Type B pancreatic cell (in vitro differentiated cells): ENCODE data around the gene ADGRB3. TPM values are rescaled to one million over a fixed set of nuclear protein-coding genes. Genes with fewer than 3 reads are reported as not detected.

Source experiments
- DNase-seq: peaks from one replicate; pipeline ENCODE4 v3.0.0; 2021; ENCODE audit warnings: mixed read lengths; ENCODE audit not compliant: unreplicated experiment; ENCODE audit errors: extremely low spot score
- H3K27ac Mint-ChIP-seq: 2 replicates; pipeline ENCODE4 v1.8.0; 2021; ENCODE audit warnings: mild to moderate bottlenecking, mixed read lengths
- H3K27me3 Mint-ChIP-seq: 2 replicates; pipeline ENCODE4 v1.8.0; 2021; ENCODE audit warnings: mixed read lengths
- H3K36me3 Mint-ChIP-seq: 2 replicates; pipeline ENCODE4 v1.8.0; 2021; ENCODE audit warnings: mixed read lengths
- H3K4me1 Mint-ChIP-seq: one replicate; pipeline ENCODE4 v1.8.0; 2021; ENCODE audit warnings: mixed read lengths; ENCODE audit not compliant: unreplicated experiment
- H3K4me3 Mint-ChIP-seq: 2 replicates; pipeline ENCODE4 v1.8.0; 2021; ENCODE audit warnings: mild to moderate bottlenecking, mixed read lengths
- H3K9me3 Mint-ChIP-seq: 2 replicates; pipeline ENCODE4 v1.8.0; 2021; ENCODE audit warnings: mixed read lengths
- CTCF ChIP-seq: fragments of 200-600 bp; sonication (generic); conservative IDR thresholded peaks from 2 replicates; pipeline ENCODE4 v1.5.0; 2021; ENCODE audit warnings: antibody characterized with exemption, mild to moderate bottlenecking
- total RNA-seq: library from RNA; stranded (reverse); gene quantifications from 2 replicates; pipeline ENCODE4 v1.2.1, GENCODE V29; 2021; ENCODE audit warnings: low replicate concordance

Gene ADGRB3
- total RNA-seq, 1 donor from 2014 or later, result 2.0 TPM

DNA sequence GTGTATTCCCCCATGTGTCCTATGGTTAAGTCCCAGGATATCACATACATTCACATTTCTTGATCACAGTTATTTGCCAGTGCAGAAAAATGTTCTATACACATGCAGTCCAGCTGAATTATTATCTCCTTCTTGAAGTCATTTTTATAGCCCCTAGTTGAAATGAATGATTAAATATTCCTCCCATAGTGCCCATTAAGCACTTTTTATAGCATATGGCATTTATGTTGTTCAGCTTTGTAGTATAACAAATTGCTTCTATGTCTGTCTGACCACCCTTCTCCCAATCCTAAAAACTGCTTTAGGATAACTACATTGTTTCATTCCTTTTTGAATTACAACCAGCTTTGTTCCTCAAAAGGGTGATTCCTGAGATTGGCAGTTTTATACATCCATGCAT, 123.5 kb downstream of the ADGRB3 start:
- H3K36me3 Mint-ChIP-seq, result no peaks in the 10 kb centered on the region
- no peak overlapping the region for H3K27ac Mint-ChIP-seq
- H3K4me3 Mint-ChIP-seq, result no peak overlapping the region
- no peak for TF ChIP-seq CTCF
- H3K9me3 Mint-ChIP-seq, result no peaks in the 10 kb centered on the region
- no peaks in the 10 kb centered on the region for H3K27me3 Mint-ChIP-seq
- no peak for DNase-seq
- H3K4me1 Mint-ChIP-seq, result peaks cover 6% of the 10 kb centered on the region

DNA sequence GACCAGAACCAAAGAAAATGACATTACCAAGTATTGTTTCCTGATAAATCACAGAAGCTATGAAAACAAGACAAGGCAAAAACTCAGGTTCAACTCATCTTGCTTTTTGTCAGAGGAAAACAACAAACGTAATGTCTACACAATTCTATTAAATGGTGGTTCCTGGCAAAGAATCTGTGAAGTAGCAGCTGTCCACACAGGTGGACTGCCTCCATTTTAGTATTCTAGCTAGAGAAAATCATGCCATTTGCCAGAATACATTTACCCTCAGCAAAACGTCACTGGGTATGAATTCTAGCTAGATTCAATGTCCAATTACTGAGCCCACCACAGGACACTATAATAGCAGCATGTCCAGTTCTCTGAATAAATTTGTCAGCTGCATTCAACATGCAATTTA, 125.4 kb downstream of the ADGRB3 start:
- no peak for TF ChIP-seq CTCF
- Mint-ChIP-seq H3K4me1 (peaks cover under 1% of the 10 kb centered on the region), H3K27ac (no peak overlapping the region), H3K36me3 (no peaks in the 10 kb centered on the region), H3K4me3 (no peak overlapping the region), H3K27me3 (no peaks in the 10 kb centered on the region), H3K9me3 (no peaks in the 10 kb centered on the region)
- no peak for DNase-seq

- DNase-seq, result no peak
Observed at GRCh38 chr6:68760941-68761676, 126.0 kb downstream of the ADGRB3 start.

GRCh38 chr6:68761985-68762384, 126.9 kb downstream of the ADGRB3 start:
- DNase-seq, result no peak
- H3K36me3 Mint-ChIP-seq, result no peaks in the 10 kb centered on the region
- no peaks in the 10 kb centered on the region for H3K27me3 Mint-ChIP-seq
- TF ChIP-seq CTCF, result no peak
- H3K4me1 Mint-ChIP-seq, result no peaks in the 10 kb centered on the region
- H3K9me3 Mint-ChIP-seq, result no peaks in the 10 kb centered on the region
- H3K27ac Mint-ChIP-seq, result no peak overlapping the region
- no peak overlapping the region for H3K4me3 Mint-ChIP-seq

More at GRCh38 chr6:68760941-68761676, 126.0 kb downstream of the ADGRB3 start:
- Mint-ChIP-seq H3K27ac (no peak overlapping the region), H3K9me3 (no peaks in the 10 kb centered on the region), H3K4me1 (no peaks in the 10 kb centered on the region), H3K36me3 (no peaks in the 10 kb centered on the region), H3K4me3 (no peak overlapping the region), H3K27me3 (no peaks in the 10 kb centered on the region)
- no peak for TF ChIP-seq CTCF

- H3K27ac Mint-ChIP-seq, result no peak overlapping the region
- no peaks in the 10 kb centered on the region for H3K4me1 Mint-ChIP-seq
- H3K36me3 Mint-ChIP-seq, result no peaks in the 10 kb centered on the region
- DNase-seq, result no peak
- no peaks in the 10 kb centered on the region for H3K27me3 Mint-ChIP-seq
- no peak for TF ChIP-seq CTCF
- no peak overlapping the region for H3K4me3 Mint-ChIP-seq
- no peaks in the 10 kb centered on the region for H3K9me3 Mint-ChIP-seq
Observed at GRCh38 chr6:68771426-68771825, 136.3 kb downstream of the ADGRB3 start.

DNA sequence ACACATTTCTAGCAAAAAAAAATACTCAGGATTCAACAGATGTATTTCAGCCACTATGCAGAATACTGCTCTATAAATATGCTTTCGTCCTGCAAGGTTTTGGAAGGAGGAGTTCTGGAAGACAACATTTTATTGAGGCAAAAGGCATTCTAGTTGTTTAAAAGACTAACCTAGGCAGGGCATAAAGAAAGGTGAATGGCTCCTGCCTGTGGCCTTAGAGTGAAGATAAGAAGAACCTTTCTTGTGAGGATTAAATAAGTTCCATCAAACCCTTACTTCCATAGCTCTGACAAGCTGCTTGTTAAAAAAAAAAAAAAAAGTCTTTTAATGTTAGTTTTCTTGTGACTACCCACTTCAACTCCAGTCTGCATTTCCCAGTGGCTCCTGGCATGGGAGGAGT, 139.8 kb downstream of the ADGRB3 start:
- no peaks in the 10 kb centered on the region for H3K27me3 Mint-ChIP-seq
- H3K4me1 Mint-ChIP-seq, result no peaks in the 10 kb centered on the region
- no peaks in the 10 kb centered on the region for H3K9me3 Mint-ChIP-seq
- no peak overlapping the region for H3K4me3 Mint-ChIP-seq
- no peak overlapping the region for H3K27ac Mint-ChIP-seq
- TF ChIP-seq CTCF, result no peak
- DNase-seq, result no peak
- H3K36me3 Mint-ChIP-seq, result no peaks in the 10 kb centered on the region
